Measurements from ENCODE around the gene FAT3.

FAT3 gene

GRCh38 chr11:92227230-92227814 is 2.7 kb downstream of the FAT3 start:
- no peak overlapping the region for H3K9ac ChIP-seq (ENCODE audit: low read depth in 1 of 2, low read length in 2 of 2)
- peaks cover 35 to 54% of the 10 kb centered on the region in 2 donors for H3K27me3 ChIP-seq (ENCODE audit: control insufficient read depth in 1 of 2, insufficient read depth in 2 of 2, low read length in 2 of 2)
- no peaks in the 10 kb centered on the region for H3K36me3 ChIP-seq (ENCODE audit: control insufficient read depth in 1 of 2, insufficient read depth in 2 of 2, low read length in 2 of 2)
- no peak overlapping the region for H3K27ac ChIP-seq (ENCODE audit: low read depth, low read length)
- no peaks in the 10 kb centered on the region for H3K9me3 ChIP-seq (ENCODE audit: control insufficient read depth in 1 of 2, low read length in 2 of 2)
- H3K4me3 ChIP-seq (ENCODE audit: low read depth in 1 of 2, low read length in 2 of 2): no peak overlapping the region
- H3K4me1 ChIP-seq (ENCODE audit: control insufficient read depth in 1 of 2, insufficient read depth in 2 of 2, low read length in 2 of 2): peaks cover 4% of the 10 kb centered on the region in 2 donors

DNA sequence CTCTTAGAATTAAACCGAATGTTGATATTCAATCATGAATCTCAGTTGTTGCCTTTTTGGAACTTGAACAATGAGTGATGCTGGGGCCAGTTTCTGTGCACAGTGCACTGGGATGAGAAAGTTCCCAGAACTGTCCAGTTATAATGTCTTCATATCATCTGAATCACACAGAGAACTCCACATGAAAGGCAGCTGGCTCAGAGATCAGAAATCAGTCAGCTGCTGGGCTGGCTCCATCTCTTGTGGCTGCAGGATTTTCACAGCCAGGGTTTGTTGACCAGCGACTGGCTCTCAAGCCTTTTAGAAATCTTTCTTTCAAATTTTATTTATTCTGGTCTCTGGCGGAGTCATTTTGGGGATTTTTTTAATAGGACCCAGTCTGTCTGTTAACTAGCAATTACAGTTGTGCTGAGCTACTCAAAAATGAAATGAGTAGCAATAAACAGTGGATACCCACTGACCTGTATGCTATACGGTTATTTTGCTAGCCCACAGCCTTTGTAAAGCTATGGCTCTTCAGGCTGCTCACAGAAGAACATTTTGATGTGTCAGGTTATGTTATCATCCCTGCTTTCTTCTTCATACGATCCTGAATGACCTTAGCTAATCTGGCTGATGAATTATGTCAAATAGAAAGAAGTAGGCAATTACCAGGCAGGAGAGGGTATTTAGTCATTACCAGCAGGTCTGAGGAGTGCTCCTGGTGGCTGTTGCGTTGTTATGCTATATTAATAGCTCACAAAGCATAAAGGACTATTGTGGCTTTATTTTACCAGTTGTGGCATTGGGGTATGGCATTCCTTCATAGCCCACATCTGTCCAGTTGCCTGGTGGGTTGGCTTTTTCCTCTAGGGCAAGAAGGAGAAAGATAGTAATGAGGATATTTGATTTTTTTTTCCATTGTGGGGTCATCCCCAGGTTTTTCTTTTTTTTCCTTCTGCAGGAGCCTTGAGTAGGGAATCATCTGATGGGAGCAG is 3.6 kb downstream of the FAT3 start:
- Histone ChIP-seq H3K9ac (ENCODE audit: low read depth in 1 of 2, low read length in 2 of 2) (no peak overlapping the region), H3K36me3 (ENCODE audit: control insufficient read depth in 1 of 2, insufficient read depth in 2 of 2, low read length in 2 of 2) (no peaks in the 10 kb centered on the region), H3K9me3 (ENCODE audit: control insufficient read depth in 1 of 2, low read length in 2 of 2) (no peaks in the 10 kb centered on the region), H3K4me3 (ENCODE audit: low read depth in 1 of 2, low read length in 2 of 2) (no peak overlapping the region), H3K27ac (ENCODE audit: low read depth, low read length) (no peak overlapping the region), H3K4me1 (ENCODE audit: control insufficient read depth in 1 of 2, insufficient read depth in 2 of 2, low read length in 2 of 2) (peaks cover 4% of the 10 kb centered on the region in 2 donors), H3K27me3 (ENCODE audit: control insufficient read depth in 1 of 2, insufficient read depth in 2 of 2, low read length in 2 of 2) (peaks cover 27 to 48% of the 10 kb centered on the region in 2 donors)

GRCh38 chr11:92236856-92237255 is 12.2 kb downstream of the FAT3 start:
- Histone ChIP-seq H3K9me3 (ENCODE audit: control insufficient read depth in 1 of 2, low read length in 2 of 2) (no peaks in the 10 kb centered on the region), H3K4me3 (ENCODE audit: low read depth in 1 of 2, low read length in 2 of 2) (no peak overlapping the region), H3K9ac (ENCODE audit: low read depth in 1 of 2, low read length in 2 of 2) (no peak overlapping the region), H3K27ac (ENCODE audit: low read depth, low read length) (no peak overlapping the region), H3K4me1 (ENCODE audit: control insufficient read depth in 1 of 2, insufficient read depth in 2 of 2, low read length in 2 of 2) (no peaks in the 10 kb centered on the region), H3K27me3 (ENCODE audit: control insufficient read depth in 1 of 2, insufficient read depth in 2 of 2, low read length in 2 of 2) (no peaks in the 10 kb centered on the region), H3K36me3 (ENCODE audit: control insufficient read depth in 1 of 2, insufficient read depth in 2 of 2, low read length in 2 of 2) (no peaks in the 10 kb centered on the region)

GRCh38 chr11:92240916-92241315 is 16.3 kb downstream of the FAT3 start:
- H3K9ac ChIP-seq (ENCODE audit: low read depth in 1 of 2, low read length in 2 of 2): no peak overlapping the region
- no peaks in the 10 kb centered on the region for H3K36me3 ChIP-seq (ENCODE audit: control insufficient read depth in 1 of 2, insufficient read depth in 2 of 2, low read length in 2 of 2)
- H3K4me1 ChIP-seq (ENCODE audit: control insufficient read depth in 1 of 2, insufficient read depth in 2 of 2, low read length in 2 of 2): no peaks in the 10 kb centered on the region
- no peaks in the 10 kb centered on the region for H3K27me3 ChIP-seq (ENCODE audit: control insufficient read depth in 1 of 2, insufficient read depth in 2 of 2, low read length in 2 of 2)
- no peak overlapping the region for H3K4me3 ChIP-seq (ENCODE audit: low read depth in 1 of 2, low read length in 2 of 2)
- no peaks in the 10 kb centered on the region for H3K9me3 ChIP-seq (ENCODE audit: control insufficient read depth in 1 of 2, low read length in 2 of 2)
- no peak overlapping the region for H3K27ac ChIP-seq (ENCODE audit: low read depth, low read length)

- Histone ChIP-seq H3K9me3 (ENCODE audit: control insufficient read depth in 1 of 2, low read length in 2 of 2) (no peaks in the 10 kb centered on the region), H3K27ac (ENCODE audit: low read depth, low read length) (no peak overlapping the region), H3K36me3 (ENCODE audit: control insufficient read depth in 1 of 2, insufficient read depth in 2 of 2, low read length in 2 of 2) (no peaks in the 10 kb centered on the region), H3K4me1 (ENCODE audit: control insufficient read depth in 1 of 2, insufficient read depth in 2 of 2, low read length in 2 of 2) (no peaks in the 10 kb centered on the region), H3K27me3 (ENCODE audit: control insufficient read depth in 1 of 2, insufficient read depth in 2 of 2, low read length in 2 of 2) (no peaks in the 10 kb centered on the region), H3K9ac (ENCODE audit: low read depth in 1 of 2, low read length in 2 of 2) (no peak overlapping the region), H3K4me3 (ENCODE audit: low read depth in 1 of 2, low read length in 2 of 2) (no peak overlapping the region)
These were observed 21.2 kb downstream of the FAT3 start for GRCh38 chr11:92245700-92246271.

DNA sequence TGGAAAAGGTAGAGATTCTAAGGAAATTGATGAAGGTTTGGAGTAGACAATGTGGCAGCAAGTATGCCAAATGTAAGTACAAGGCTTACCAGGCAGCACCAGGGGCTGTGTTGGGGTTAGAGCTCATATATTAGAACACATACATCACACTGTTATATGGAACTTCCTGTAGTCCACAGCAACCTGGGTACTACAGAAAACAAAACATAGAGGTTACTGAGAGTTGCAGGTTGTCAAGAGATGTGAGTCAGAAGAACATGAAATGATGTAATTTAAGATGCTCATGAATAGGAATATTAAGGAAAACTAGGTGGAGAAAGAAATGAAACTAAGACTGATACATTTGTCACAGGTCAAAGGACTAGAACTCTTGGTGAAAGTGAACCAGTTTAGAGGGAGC is 22.0 kb downstream of the FAT3 start:
- H3K4me1 ChIP-seq (ENCODE audit: control insufficient read depth in 1 of 2, insufficient read depth in 2 of 2, low read length in 2 of 2): no peaks in the 10 kb centered on the region
- H3K27me3 ChIP-seq (ENCODE audit: control insufficient read depth in 1 of 2, insufficient read depth in 2 of 2, low read length in 2 of 2): no peaks in the 10 kb centered on the region
- H3K4me3 ChIP-seq (ENCODE audit: low read depth in 1 of 2, low read length in 2 of 2): no peak overlapping the region
- no peaks in the 10 kb centered on the region for H3K9me3 ChIP-seq (ENCODE audit: control insufficient read depth in 1 of 2, low read length in 2 of 2)
- H3K9ac ChIP-seq (ENCODE audit: low read depth in 1 of 2, low read length in 2 of 2): no peak overlapping the region
- no peaks in the 10 kb centered on the region for H3K36me3 ChIP-seq (ENCODE audit: control insufficient read depth in 1 of 2, insufficient read depth in 2 of 2, low read length in 2 of 2)
- no peak overlapping the region for H3K27ac ChIP-seq (ENCODE audit: low read depth, low read length)

DNA sequence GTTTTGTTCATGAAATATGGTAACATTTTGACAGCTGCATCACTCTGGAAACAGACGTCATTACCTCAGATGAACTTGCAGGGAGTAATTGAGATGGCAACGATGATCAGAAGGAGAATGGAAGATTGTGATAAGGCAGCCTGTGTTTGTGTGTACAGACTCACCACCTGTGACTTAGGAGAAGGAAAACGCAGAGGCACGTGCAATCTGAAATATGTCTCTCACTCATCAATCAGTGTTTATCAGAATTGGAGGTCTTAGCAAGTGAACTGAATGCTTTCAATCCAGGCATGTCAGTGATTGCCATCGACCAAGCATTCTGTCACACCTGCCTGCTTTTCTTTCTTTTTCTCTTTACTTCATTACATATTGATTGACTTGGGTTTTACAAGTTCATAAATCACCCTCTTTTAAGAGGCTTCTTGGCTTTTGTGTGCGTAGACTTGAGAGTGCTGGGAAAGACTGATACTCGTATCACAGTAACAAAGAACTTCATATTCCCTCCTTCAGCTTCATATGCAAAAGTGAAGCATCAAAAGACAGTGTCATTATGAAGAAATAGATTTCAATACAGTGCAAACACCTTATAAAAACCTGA is 24.6 kb downstream of the FAT3 start:
- Histone ChIP-seq H3K9me3 (ENCODE audit: control insufficient read depth in 1 of 2, low read length in 2 of 2) (no peaks in the 10 kb centered on the region), H3K4me3 (ENCODE audit: low read depth in 1 of 2, low read length in 2 of 2) (no peak overlapping the region), H3K9ac (ENCODE audit: low read depth in 1 of 2, low read length in 2 of 2) (no peak overlapping the region)

GRCh38 chr11:92251980-92252379 is 27.4 kb downstream of the FAT3 start:
- Histone ChIP-seq H3K36me3 (ENCODE audit: control insufficient read depth in 1 of 2, insufficient read depth in 2 of 2, low read length in 2 of 2) (no peaks in the 10 kb centered on the region), H3K9ac (ENCODE audit: low read depth in 1 of 2, low read length in 2 of 2) (no peak overlapping the region), H3K4me3 (ENCODE audit: low read depth in 1 of 2, low read length in 2 of 2) (no peak overlapping the region), H3K9me3 (ENCODE audit: control insufficient read depth in 1 of 2, low read length in 2 of 2) (no peaks in the 10 kb centered on the region), H3K27ac (ENCODE audit: low read depth, low read length) (no peak overlapping the region), H3K4me1 (ENCODE audit: control insufficient read depth in 1 of 2, insufficient read depth in 2 of 2, low read length in 2 of 2) (no peaks in the 10 kb centered on the region), H3K27me3 (ENCODE audit: control insufficient read depth in 1 of 2, insufficient read depth in 2 of 2, low read length in 2 of 2) (no peaks in the 10 kb centered on the region)

More for the DNA sequence above, 24.6 kb downstream of the FAT3 start:
- Histone ChIP-seq H3K27ac (ENCODE audit: low read depth, low read length) (no peak overlapping the region), H3K27me3 (ENCODE audit: control insufficient read depth in 1 of 2, insufficient read depth in 2 of 2, low read length in 2 of 2) (no peaks in the 10 kb centered on the region), H3K36me3 (ENCODE audit: control insufficient read depth in 1 of 2, insufficient read depth in 2 of 2, low read length in 2 of 2) (no peaks in the 10 kb centered on the region), H3K4me1 (ENCODE audit: control insufficient read depth in 1 of 2, insufficient read depth in 2 of 2, low read length in 2 of 2) (no peaks in the 10 kb centered on the region)

- Histone ChIP-seq H3K9me3 (ENCODE audit: control insufficient read depth in 1 of 2, low read length in 2 of 2) (no peaks in the 10 kb centered on the region), H3K4me3 (ENCODE audit: low read depth in 1 of 2, low read length in 2 of 2) (no peak overlapping the region), H3K27me3 (ENCODE audit: control insufficient read depth in 1 of 2, insufficient read depth in 2 of 2, low read length in 2 of 2) (no peaks in the 10 kb centered on the region), H3K27ac (ENCODE audit: low read depth, low read length) (no peak overlapping the region), H3K9ac (ENCODE audit: low read depth in 1 of 2, low read length in 2 of 2) (no peak overlapping the region), H3K4me1 (ENCODE audit: control insufficient read depth in 1 of 2, insufficient read depth in 2 of 2, low read length in 2 of 2) (no peaks in the 10 kb centered on the region), H3K36me3 (ENCODE audit: control insufficient read depth in 1 of 2, insufficient read depth in 2 of 2, low read length in 2 of 2) (no peaks in the 10 kb centered on the region)
These were observed 28.8 kb downstream of the FAT3 start for GRCh38 chr11:92253421-92253820.

- Histone ChIP-seq H3K4me1 (ENCODE audit: control insufficient read depth in 1 of 2, insufficient read depth in 2 of 2, low read length in 2 of 2) (no peaks in the 10 kb centered on the region), H3K9me3 (ENCODE audit: control insufficient read depth in 1 of 2, low read length in 2 of 2) (no peaks in the 10 kb centered on the region), H3K27ac (ENCODE audit: low read depth, low read length) (no peak overlapping the region), H3K27me3 (ENCODE audit: control insufficient read depth in 1 of 2, insufficient read depth in 2 of 2, low read length in 2 of 2) (no peaks in the 10 kb centered on the region), H3K9ac (ENCODE audit: low read depth in 1 of 2, low read length in 2 of 2) (no peak overlapping the region), H3K4me3 (ENCODE audit: low read depth in 1 of 2, low read length in 2 of 2) (no peak overlapping the region), H3K36me3 (ENCODE audit: control insufficient read depth in 1 of 2, insufficient read depth in 2 of 2, low read length in 2 of 2) (no peaks in the 10 kb centered on the region)
These were observed 29.3 kb downstream of the FAT3 start for GRCh38 chr11:92253945-92254344.
